K562 (cell line): ENCODE results near the gene ZC3HAV1L. TPM values are rescaled to one million over a fixed set of nuclear protein-coding genes. Genes with fewer than 3 reads are reported as not detected.

ENCODE experiments used
- AFF4 ChIP-seq: sonication (generic); formaldehyde crosslinking; IDR thresholded peaks from 2 replicates; pipeline ENCODE4 v1.8.0; 2023; ENCODE audit warnings: mild to moderate bottlenecking, missing genetic modification reagents
- BRF2 ChIP-seq: IDR thresholded peaks from 3 replicates; pipeline ENCODE4 v1.6.1; 2011; ENCODE audit warnings: borderline replicate concordance, mild to moderate bottlenecking; ENCODE audit not compliant: insufficient read length, insufficient read depth
- CBX2 ChIP-seq: fragments of 200-600 bp; sonication (generic); IDR thresholded peaks from one replicate; pipeline ENCODE4 v1.6.1; 2012; ENCODE audit warnings: mild to moderate bottlenecking, low read length, inconsistent platforms; ENCODE audit not compliant: insufficient read depth, poor library complexity, severe bottlenecking
- CHD1 ChIP-seq: fragments of 200-600 bp; sonication (generic); IDR thresholded peaks from one replicate; pipeline ENCODE4 v1.6.1; 2012; ENCODE audit warnings: mild to moderate bottlenecking, moderate library complexity, low read length, inconsistent platforms
- DMBX1 ChIP-seq: fragments of 250-450 bp; sonication (Bioruptor Pico); IDR thresholded peaks from 2 replicates; pipeline ENCODE4 v1.8.0; 2022; ENCODE audit warnings: inconsistent platforms, mild to moderate bottlenecking, moderate library complexity, borderline replicate concordance
- FOXJ2 ChIP-seq: fragments of 200-800 bp; sonication (Bioruptor generic); IDR thresholded peaks from 2 replicates; pipeline ENCODE4 v1.6.1; 2016; ENCODE audit warnings: missing genetic modification characterization, missing compliant biosample characterization
- FOXK1 ChIP-seq: sonication (generic); formaldehyde crosslinking; IDR thresholded peaks from 2 replicates; pipeline ENCODE4 v1.8.0; 2022; ENCODE audit warnings: missing genetic modification reagents, mild to moderate bottlenecking, borderline replicate concordance
- HDAC2 ChIP-seq: fragments of 450-650 bp; IDR thresholded peaks from 2 replicates; pipeline ENCODE4 v1.6.1; 2016; ENCODE audit warnings: mild to moderate bottlenecking
- HMGXB4 ChIP-seq: sonication (generic); formaldehyde crosslinking; IDR thresholded peaks from 2 replicates; pipeline ENCODE4 v1.8.1; 2023; ENCODE audit warnings: mild to moderate bottlenecking, missing genetic modification reagents
- KLF6 ChIP-seq: fragments of 250-450 bp; sonication (Bioruptor Pico); IDR thresholded peaks from 2 replicates; pipeline ENCODE4 v1.4.0; 2020; ENCODE audit warnings: mild to moderate bottlenecking, moderate library complexity, borderline replicate concordance
- MLX ChIP-seq, 2 experiments: fragments of 450-650 bp in 1 of 2; sonication (generic) in 1 of 2; formaldehyde crosslinking; conservative IDR thresholded peaks; 2 replicates each; pipeline versions ENCODE4 v1.4.0 to v1.8.1; 2020 to 2022; ENCODE audit warnings: mild to moderate bottlenecking in 1 of 2, missing genetic modification reagents in 1 of 2
- PTBP1 ChIP-seq: fragments of 200-400 bp; formaldehyde crosslinking; IDR thresholded peaks from 2 replicates; pipeline ENCODE4 v1.6.1; 2017; ENCODE audit warnings: low read depth, low read length
- SNAPC5 ChIP-seq: fragments of 250-450 bp; sonication (Bioruptor Pico); IDR thresholded peaks from 2 replicates; pipeline ENCODE4 v1.8.0; 2021; ENCODE audit warnings: moderate library complexity, mild to moderate bottlenecking, inconsistent platforms
- TCF7 ChIP-seq: sonication (generic); IDR thresholded peaks from 2 replicates; pipeline ENCODE4 v1.6.1; 2016; ENCODE audit warnings: antibody characterized with exemption, borderline replicate concordance
- ZBTB33 ChIP-seq: sonication (generic); formaldehyde crosslinking; IDR thresholded peaks from 2 replicates; pipeline ENCODE4 v1.8.1; 2023; ENCODE audit warnings: mild to moderate bottlenecking, missing genetic modification reagents
- ZNF384 ChIP-seq: IDR thresholded peaks from 2 replicates; pipeline ENCODE4 v1.6.1; 2012; ENCODE audit warnings: low read depth, low read length, improper control_type of control experiment
- ZNF707 ChIP-seq: fragments of 250-450 bp; sonication (Bioruptor Pico); conservative IDR thresholded peaks from 2 replicates; pipeline ENCODE4 v1.8.0; 2022; ENCODE audit warnings: inconsistent platforms, mild to moderate bottlenecking, moderate library complexity
- polyA plus RNA-seq, 8 experiments: library from polyadenylated mRNA; depleted of rRNA in 4 of 8; stranded (reverse) in 5 of 8; unstranded in 3 of 8; fragments of >200 nt; fragmentation: Nextera tagmentation in 2 of 8; fragmentation: Illumina TruSeq in 1 of 8; extraction: Ambion mirVana in 2 of 8; extraction: Trizol in 1 of 8; gene quantifications; 2 replicates each; pipeline versions ENCODE4 v1.2.1 to v1.2.3, GENCODE V29; 2011 to 2014; ENCODE audit warnings: inconsistent platforms in 1 of 8, missing spikeins in 1 of 8
- total RNA-seq, 7 experiments: library from RNA; depleted of rRNA in 6 of 7; stranded (reverse); fragments of >200 nt in 6 of 7; fragmentation: Illumina TruSeq in 2 of 7; extraction: Trizol in 2 of 7; gene quantifications; 2 replicates each; pipeline versions ENCODE4 v1.2.1 to v1.2.3, GENCODE V29; 2011 to 2021; ENCODE audit warnings: low replicate concordance in 1 of 7

The ZC3HAV1L gene
- total and polyA plus RNA-seq, 9 of the 15 experiments (the other 6 are each of a cell fraction or from before 2014, with no cell fraction given), result not detected

- TF ChIP-seq HDAC2 (no peak), ZNF707 (no peak), KLF6 (no peak), ZNF384 (no peak), PTBP1 (no peak), SNAPC5 (no peak), FOXK1 (CRISPR knock-in tag) (0 out of 2 replicates have a peak, but pooled peaks have one; percentile 30), HMGXB4 (no peak), MLX (CRISPR knock-in tag; conservative IDR thresholded peaks at IDR 0.05) (no peak), CBX2 (peak; percentile 98), CHD1 (peak; percentile 65), TCF7 (no peak), ZBTB33 (CRISPR knock-in tag) (0 out of 2 replicates have a peak, but pooled peaks have one; percentile 9), AFF4 (CRISPR knock-in tag) (no peak), BRF2 (no peak), DMBX1 (CRISPR knock-in tag) (no peak), FOXJ2 (tag) (no peak)
Measured at GRCh38 chr7:138980563-138981291, 55.1 kb downstream of the ZC3HAV1L start (continued).
